ENCODE measurements around the gene SCAMP4.

SCAMP4 gene

GRCh38 chr19:1953037-1953436 is 47.8 kb downstream of the SCAMP4 start:
- TF ChIP-seq YY1 (IDR thresholded peaks at IDR 0.05; ENCODE audit: low read depth): no peak
- TF ChIP-seq CEBPB (IDR thresholded peaks at IDR 0.05): no peak

- TF ChIP-seq TAF1 (IDR thresholded peaks at IDR 0.05; ENCODE audit: low read depth) (no peak), NFIC (IDR thresholded peaks at IDR 0.05) (no peak), FOXM1 (IDR thresholded peaks at IDR 0.05; ENCODE audit: borderline replicate concordance, low read depth) (no peak), CREB1 (IDR thresholded peaks at IDR 0.05; ENCODE audit: low read depth) (no peak), REST (IDR thresholded peaks at IDR 0.05; ENCODE audit: low read depth) (no peak), TEAD4 (IDR thresholded peaks at IDR 0.05) (no peak), USF1 (IDR thresholded peaks at IDR 0.05) (no peak), YY1 (IDR thresholded peaks at IDR 0.05; ENCODE audit: low read depth) (no peak), MAX (IDR thresholded peaks at IDR 0.05) (no peak), CEBPB (IDR thresholded peaks at IDR 0.05) (no peak), ZBTB7A (IDR thresholded peaks at IDR 0.05; ENCODE audit: low read depth) (no peak), TCF12 (IDR thresholded peaks at IDR 0.05; ENCODE audit: low read depth) (no peak), EP300 (IDR thresholded peaks at IDR 0.05; ENCODE audit: borderline replicate concordance) (no peak), RAD21 (IDR thresholded peaks at IDR 0.05; ENCODE audit: low read depth) (no peak), EGR1 (IDR thresholded peaks at IDR 0.05) (no peak)
Observed at GRCh38 chr19:1953441-1954094, 48.4 kb downstream of the SCAMP4 start.

- TF ChIP-seq REST (IDR thresholded peaks at IDR 0.05; ENCODE audit: low read depth): no peak
- TF ChIP-seq TAF1 (IDR thresholded peaks at IDR 0.05; ENCODE audit: low read depth): no peak
- TF ChIP-seq MAX (IDR thresholded peaks at IDR 0.05): no peak
- TF ChIP-seq EGR1 (IDR thresholded peaks at IDR 0.05): no peak
- TF ChIP-seq RAD21 (IDR thresholded peaks at IDR 0.05; ENCODE audit: low read depth): no peak
- no peak for TF ChIP-seq NFIC (IDR thresholded peaks at IDR 0.05)
- TF ChIP-seq USF1 (IDR thresholded peaks at IDR 0.05): no peak
- no peak for TF ChIP-seq FOXM1 (IDR thresholded peaks at IDR 0.05; ENCODE audit: borderline replicate concordance, low read depth)
Observed at GRCh38 chr19:1954532-1954933, 49.3 kb downstream of the SCAMP4 start.

- TF ChIP-seq YY1 (IDR thresholded peaks at IDR 0.05; ENCODE audit: low read depth): no peak
- no peak for TF ChIP-seq ZBTB7A (IDR thresholded peaks at IDR 0.05; ENCODE audit: low read depth)
- no peak for TF ChIP-seq EGR1 (IDR thresholded peaks at IDR 0.05)
- TF ChIP-seq TAF1 (IDR thresholded peaks at IDR 0.05; ENCODE audit: low read depth): no peak
- no peak for TF ChIP-seq RAD21 (IDR thresholded peaks at IDR 0.05; ENCODE audit: low read depth)
- TF ChIP-seq CEBPB (IDR thresholded peaks at IDR 0.05): no peak
- TF ChIP-seq TEAD4 (IDR thresholded peaks at IDR 0.05): no peak
- no peak for TF ChIP-seq TCF12 (IDR thresholded peaks at IDR 0.05; ENCODE audit: low read depth)
- TF ChIP-seq MAX (IDR thresholded peaks at IDR 0.05): no peak
Observed at GRCh38 chr19:1955171-1956121, 50.2 kb downstream of the SCAMP4 start.

- no peak for TF ChIP-seq TAF1 (IDR thresholded peaks at IDR 0.05; ENCODE audit: low read depth)
- no peak for TF ChIP-seq EP300 (IDR thresholded peaks at IDR 0.05; ENCODE audit: borderline replicate concordance)
- TF ChIP-seq CEBPB (IDR thresholded peaks at IDR 0.05): no peak
- TF ChIP-seq NFIC (IDR thresholded peaks at IDR 0.05): no peak
- no peak for TF ChIP-seq FOXM1 (IDR thresholded peaks at IDR 0.05; ENCODE audit: borderline replicate concordance, low read depth)
- TF ChIP-seq REST (IDR thresholded peaks at IDR 0.05; ENCODE audit: low read depth): no peak
- TF ChIP-seq RAD21 (IDR thresholded peaks at IDR 0.05; ENCODE audit: low read depth): no peak
- no peak for TF ChIP-seq MAX (IDR thresholded peaks at IDR 0.05)
- no peak for TF ChIP-seq USF1 (IDR thresholded peaks at IDR 0.05)
Observed at GRCh38 chr19:1956122-1956494, 50.9 kb downstream of the SCAMP4 start.

Data from Ishikawa (cell line).